Skeletal muscle satellite cell (primary cell): ENCODE data around the gene FAM3A.
A peak's percentile ranks its signal among the peaks of the same experiment; 100 is the strongest.

Experiments
- H3K27me3 ChIP-seq: 2 replicates; pipeline ENCODE4 v1.7.0; 2013; ENCODE audit warnings: low read length; ENCODE audit not compliant: control insufficient read depth, insufficient read depth
- H3K36me3 ChIP-seq: 2 replicates; pipeline ENCODE4 v1.7.0; 2013; ENCODE audit warnings: mild to moderate bottlenecking, control low read depth, low read length; ENCODE audit not compliant: insufficient read depth
- H3K4me1 ChIP-seq: 2 replicates; pipeline ENCODE4 v1.7.0; 2013; ENCODE audit warnings: low read length; ENCODE audit not compliant: control insufficient read depth, insufficient read depth
- H3K4me2 ChIP-seq: 2 replicates; pipeline ENCODE4 v1.7.0; 2013; ENCODE audit warnings: mild to moderate bottlenecking, low read length
- H3K4me3 ChIP-seq: 2 replicates; pipeline ENCODE4 v1.7.0; 2013; ENCODE audit warnings: low read length
- H3K9ac ChIP-seq: 2 replicates; pipeline ENCODE4 v1.7.0; 2013; ENCODE audit warnings: mild to moderate bottlenecking, low read depth, low read length, moderate library complexity
- H3K9me3 ChIP-seq: replicated peaks from 2 replicates; pipeline ENCODE4 v1.7.0; 2013; ENCODE audit warnings: mild to moderate bottlenecking, control low read depth, low read length

FAM3A gene

DNA sequence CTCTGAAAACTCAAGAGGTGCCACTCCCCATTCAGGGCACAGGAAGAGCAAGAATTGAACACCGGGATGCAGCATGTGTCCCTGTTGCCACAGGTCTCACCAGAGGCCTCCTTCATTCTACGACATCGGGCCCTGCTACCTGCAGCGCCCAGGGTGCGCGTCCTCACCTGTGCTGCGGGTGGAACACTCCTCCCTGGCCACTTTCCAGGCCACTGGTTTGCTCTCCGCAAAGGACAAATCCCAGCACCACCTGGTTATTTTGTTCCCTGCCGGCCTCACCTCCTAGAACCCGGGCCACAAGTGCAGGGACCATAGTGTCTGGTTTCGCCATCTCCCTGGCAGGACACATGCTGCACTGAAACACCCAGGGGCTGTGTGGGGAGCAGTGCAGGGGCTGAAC is 14.3 kb upstream of the FAM3A start:
- peaks cover 19% of the 10 kb centered on the region for H3K4me1 ChIP-seq
- H3K36me3 ChIP-seq = peaks cover 34% of the 10 kb centered on the region
- H3K9me3 ChIP-seq = no peaks in the 10 kb centered on the region
- H3K9ac ChIP-seq = no peak overlapping the region
- H3K4me3 ChIP-seq = no peak overlapping the region
- no peak overlapping the region for H3K4me2 ChIP-seq
- no peaks in the 10 kb centered on the region for H3K27me3 ChIP-seq

DNA sequence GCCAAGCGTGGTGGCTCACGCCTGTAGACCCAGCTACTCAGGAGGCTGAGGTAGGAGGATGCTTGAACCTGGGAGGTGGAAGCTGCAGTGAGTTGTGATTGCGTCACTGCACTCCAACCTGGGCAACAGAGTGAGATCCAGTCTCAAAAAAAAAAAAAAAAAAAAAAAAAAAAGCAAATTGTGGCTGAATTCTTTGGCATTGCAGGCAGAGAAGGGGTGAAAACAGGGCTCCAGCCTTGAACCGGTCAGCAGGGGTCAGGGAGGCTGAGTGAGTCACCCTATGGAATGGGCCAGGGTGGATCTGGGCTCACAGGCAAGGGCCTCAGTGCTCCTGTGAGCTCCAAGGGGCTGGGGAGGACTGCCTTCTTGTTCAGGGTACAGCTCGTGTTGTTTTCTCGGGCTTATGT is 13.2 kb upstream of the FAM3A start:
- Histone ChIP-seq H3K9me3 (no peaks in the 10 kb centered on the region), H3K9ac (no peak overlapping the region), H3K36me3 (peaks cover 28% of the 10 kb centered on the region), H3K27me3 (no peaks in the 10 kb centered on the region), H3K4me3 (no peak overlapping the region), H3K4me2 (no peak overlapping the region), H3K4me1 (peaks cover 14% of the 10 kb centered on the region)

DNA sequence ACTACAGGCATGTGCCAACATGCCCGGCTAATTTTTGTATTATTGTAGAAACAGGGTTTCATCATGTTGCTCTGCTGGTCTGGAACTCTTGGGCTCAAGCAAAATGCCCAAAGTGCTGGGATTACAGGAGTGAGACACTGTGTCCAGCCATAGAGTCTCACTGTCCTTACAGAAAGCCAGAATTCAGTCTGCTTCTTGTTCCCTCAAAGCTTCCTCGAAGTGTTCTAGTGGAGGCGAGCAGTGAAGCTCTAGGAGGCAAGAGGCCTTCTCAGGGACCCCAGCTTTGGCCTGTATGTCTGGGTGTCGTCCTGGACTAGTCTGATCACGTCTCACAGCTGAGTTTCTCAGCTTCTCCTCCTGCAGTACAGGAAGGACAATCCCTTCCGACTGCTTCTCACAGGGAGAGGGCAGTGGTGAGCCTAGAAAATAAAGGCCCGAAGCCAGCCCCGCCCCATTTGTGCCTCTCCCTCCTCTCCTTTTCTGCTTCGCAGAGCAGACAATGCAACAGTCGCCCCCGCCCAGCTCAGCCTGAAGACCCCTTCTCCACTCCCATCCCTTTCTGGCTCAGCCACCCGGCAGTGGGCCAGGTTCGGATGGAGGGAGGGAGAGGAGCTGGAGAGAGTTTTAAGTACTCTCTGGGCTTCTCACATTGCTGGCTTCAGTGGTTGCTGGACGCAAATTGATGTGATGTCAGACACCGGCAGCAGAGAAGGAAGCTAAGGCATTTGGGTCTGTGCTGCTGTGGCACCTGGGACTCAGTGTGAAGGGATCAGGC is 11.1 kb upstream of the FAM3A start:
- Histone ChIP-seq H3K9me3 (no peaks in the 10 kb centered on the region), H3K4me1 (peaks cover 14% of the 10 kb centered on the region), H3K4me3 (peak overlapping the region; percentile 65), H3K4me2 (peak overlapping the region; percentile 81), H3K9ac (peak overlapping the region; percentile 71), H3K36me3 (peaks cover 6% of the 10 kb centered on the region), H3K27me3 (no peaks in the 10 kb centered on the region)

DNA sequence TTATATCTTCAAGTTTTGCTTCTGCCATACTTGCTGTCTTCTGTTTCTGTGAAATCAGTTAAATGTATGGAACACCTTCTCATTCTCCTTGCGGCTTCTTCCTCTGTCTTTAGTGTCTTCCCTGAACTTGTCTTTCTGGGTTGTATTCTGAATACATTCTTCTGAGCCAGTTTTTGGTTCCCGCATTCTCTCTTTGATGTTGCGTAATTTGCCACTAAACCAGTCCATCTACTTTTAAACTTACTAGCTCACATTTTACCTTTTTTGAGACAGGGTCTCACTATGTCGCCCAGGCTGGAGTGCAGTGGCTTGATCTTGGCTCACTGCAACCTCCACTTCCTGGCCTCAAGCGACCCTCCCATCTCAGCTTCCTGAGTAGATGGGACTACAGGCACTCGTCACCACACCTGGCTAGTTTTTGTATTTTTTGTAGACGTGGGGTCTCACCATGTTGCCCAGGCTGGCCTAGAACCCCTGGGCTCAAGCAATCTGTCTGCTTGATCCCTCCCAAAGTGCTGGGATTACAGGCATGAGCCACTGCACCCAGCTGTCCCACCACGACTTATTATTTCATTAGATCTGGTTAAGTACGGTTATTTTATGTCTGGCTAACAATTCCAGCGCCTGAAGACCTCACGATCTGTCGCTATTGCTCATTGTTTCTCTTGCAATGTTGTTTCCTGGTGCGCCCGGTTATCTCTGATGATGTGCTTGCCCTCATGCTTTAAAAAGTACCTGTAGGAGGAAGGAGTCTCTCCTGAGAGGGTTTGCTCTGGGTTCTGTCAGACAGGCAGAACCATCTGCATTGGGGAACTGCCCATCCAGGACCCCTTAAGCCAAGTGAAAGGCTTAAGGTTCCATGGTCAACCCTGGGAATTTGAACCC is 9.8 kb upstream of the FAM3A start:
- H3K4me2 ChIP-seq = no peak overlapping the region
- no peaks in the 10 kb centered on the region for H3K9me3 ChIP-seq
- peaks cover 14% of the 10 kb centered on the region for H3K4me1 ChIP-seq
- H3K4me3 ChIP-seq = no peak overlapping the region
- H3K27me3 ChIP-seq = no peaks in the 10 kb centered on the region
- peaks cover under 1% of the 10 kb centered on the region for H3K36me3 ChIP-seq
- no peak overlapping the region for H3K9ac ChIP-seq

DNA sequence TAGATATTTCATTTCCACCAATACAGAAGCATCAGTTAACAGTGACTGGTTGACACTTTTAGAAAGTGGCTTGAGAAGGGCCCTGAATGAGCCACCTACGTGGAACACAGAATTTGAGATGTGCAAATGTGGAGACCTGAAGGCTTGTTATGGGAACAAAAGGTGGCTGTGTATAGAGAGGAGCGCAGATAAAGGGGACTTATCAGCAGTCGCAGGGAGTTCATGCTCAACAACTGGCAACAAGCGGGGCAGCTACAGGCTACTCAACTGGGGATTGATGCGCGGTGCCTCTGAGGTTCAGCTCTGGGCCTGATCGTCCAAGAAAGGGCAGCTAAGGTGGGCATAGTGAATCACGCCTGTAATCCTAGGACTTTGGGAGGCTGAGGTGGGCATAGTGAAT is 3.4 kb upstream of the FAM3A start:
- Histone ChIP-seq H3K4me3 (no peak overlapping the region), H3K27me3 (no peaks in the 10 kb centered on the region), H3K4me1 (peaks cover 10% of the 10 kb centered on the region), H3K9me3 (no peaks in the 10 kb centered on the region), H3K36me3 (no peaks in the 10 kb centered on the region), H3K9ac (no peak overlapping the region), H3K4me2 (no peak overlapping the region)

DNA sequence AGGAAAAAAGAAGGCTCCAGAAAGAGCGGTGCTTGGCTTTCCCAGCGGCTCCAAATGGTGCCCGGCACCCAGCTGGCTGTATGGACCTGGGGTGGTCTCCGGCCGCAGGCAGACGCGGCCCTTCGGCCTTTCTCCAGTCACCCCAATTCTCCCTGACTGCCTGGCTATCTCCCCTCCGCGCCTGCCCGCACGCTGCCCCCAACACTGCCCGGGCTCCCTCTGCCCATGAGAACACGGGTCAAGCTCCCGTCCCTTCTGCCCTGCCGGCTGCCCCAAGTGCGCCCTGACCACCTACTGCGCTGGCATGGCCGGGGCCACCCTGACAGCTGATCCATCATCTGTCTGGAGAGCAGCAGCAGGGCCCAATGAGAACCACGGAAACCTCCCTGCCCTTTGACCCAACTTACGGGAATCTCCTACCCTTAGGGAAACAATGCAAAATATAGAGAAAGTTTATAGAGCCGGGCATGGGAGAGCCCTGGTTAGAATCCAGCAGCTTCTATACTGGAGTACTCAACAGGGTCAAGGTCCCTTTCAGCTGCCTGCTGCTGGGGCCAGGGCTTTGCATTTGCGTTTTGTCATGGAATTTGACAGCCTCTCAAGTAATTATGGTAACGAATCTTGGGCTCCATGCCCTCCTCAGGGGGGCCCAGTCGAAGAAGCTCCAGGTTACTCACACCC is 1.2 kb upstream of the FAM3A start:
- peak overlapping the region; percentile 66 for H3K4me3 ChIP-seq
- peaks cover 10% of the 10 kb centered on the region for H3K4me1 ChIP-seq
- H3K9me3 ChIP-seq = no peaks in the 10 kb centered on the region
- no peaks in the 10 kb centered on the region for H3K36me3 ChIP-seq
- peak overlapping the region; percentile 71 for H3K9ac ChIP-seq
- no peaks in the 10 kb centered on the region for H3K27me3 ChIP-seq
- H3K4me2 ChIP-seq = peak overlapping the region; percentile 81

DNA sequence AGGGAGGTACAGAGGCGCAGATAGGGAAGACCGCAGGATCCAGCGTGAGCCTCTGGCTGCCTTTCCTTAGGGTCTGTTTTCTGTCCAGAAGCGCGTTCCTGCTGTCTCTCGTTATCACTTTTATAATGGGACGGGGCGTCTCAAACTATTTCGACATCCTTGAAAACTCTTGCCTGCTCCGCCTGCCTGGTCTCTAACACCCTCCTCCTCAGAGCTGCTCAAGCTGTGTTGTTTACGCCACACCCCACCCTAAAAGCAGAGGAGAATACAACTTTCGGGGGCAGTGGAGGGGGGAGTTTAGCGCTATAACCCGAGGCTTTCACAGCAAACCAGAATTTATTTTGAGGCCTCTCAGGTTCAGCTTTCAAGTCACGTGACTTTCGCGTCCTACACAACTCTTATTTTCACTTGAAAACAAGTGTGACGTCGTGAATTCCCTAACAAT is 646 bp upstream of the FAM3A start:
- Histone ChIP-seq H3K4me3 (peak overlapping the region; percentile 66), H3K27me3 (no peaks in the 10 kb centered on the region), H3K9me3 (no peaks in the 10 kb centered on the region), H3K36me3 (no peaks in the 10 kb centered on the region), H3K9ac (peak overlapping the region; percentile 71), H3K4me1 (peaks cover 10% of the 10 kb centered on the region), H3K4me2 (peak overlapping the region; percentile 81)

DNA sequence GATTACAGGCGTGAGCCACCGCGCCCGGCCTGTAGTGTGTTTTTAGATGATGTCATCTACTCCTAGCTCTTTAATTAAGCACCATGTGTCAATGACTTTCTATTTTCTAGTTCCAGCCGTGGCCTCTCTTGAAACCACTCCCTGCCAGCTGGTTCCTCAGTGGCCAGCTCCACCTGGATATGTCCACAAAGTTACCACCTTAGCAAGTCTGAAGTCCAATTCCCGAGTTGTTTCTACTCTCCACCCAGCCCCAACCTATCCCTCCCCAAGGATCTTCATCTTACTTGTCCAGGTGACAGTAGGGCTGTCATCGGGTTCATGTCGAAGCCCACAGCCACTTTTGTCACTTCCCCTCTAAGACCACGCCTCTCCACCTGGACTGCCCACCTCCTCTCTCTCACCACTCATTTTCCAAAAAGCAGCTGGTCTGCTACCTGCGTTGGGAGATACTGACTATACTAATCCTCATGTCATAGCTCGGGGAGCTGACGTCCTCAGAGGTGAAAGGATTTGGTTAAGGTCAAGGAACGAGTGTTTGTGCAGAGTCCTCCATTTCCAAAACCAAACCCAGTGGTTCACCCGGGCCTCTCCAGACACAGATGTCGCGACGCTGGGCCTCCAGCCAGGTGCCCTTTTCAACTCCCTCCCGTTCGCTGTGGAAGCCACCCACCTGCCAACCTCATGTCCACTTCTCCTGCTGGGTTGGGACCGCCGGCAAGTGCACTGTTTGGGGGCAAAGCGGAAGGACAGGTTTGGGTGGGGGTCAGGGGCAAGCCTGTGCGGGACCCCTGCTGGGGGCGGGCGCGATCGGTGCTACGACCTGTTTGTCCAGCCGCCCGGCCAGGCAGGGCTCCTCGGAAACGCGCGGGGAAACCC is 704 bp downstream of the FAM3A start:
- no peaks in the 10 kb centered on the region for H3K36me3 ChIP-seq
- peak overlapping the region; percentile 79 for H3K4me2 ChIP-seq
- no peaks in the 10 kb centered on the region for H3K9me3 ChIP-seq
- peaks cover 10% of the 10 kb centered on the region for H3K4me1 ChIP-seq
- peak overlapping the region; percentile 87 for H3K4me3 ChIP-seq
- no peaks in the 10 kb centered on the region for H3K27me3 ChIP-seq
- peak overlapping the region; percentile 94 for H3K9ac ChIP-seq

DNA sequence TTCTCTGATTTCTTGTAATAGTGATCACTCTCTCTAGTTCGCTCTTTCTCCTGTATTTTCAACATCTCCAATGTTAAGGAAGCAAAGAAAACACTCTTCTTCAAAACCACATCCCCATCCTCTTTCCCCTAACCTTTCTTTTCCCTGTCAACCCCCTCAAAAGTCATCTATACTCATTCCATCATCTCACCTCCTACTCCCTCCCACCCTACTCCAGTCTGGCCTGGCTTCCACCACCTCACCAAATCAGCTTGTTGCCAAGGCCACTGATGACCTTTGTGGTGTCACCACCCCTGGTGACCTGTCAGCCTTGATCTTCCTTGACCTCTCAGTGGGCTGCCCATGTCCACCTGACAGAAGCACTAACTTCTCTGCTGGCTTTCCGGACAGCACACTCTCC is 2.3 kb downstream of the FAM3A start:
- Histone ChIP-seq H3K36me3 (no peaks in the 10 kb centered on the region), H3K4me2 (no peak overlapping the region), H3K4me3 (no peak overlapping the region), H3K9me3 (peaks cover 5% of the 10 kb centered on the region), H3K9ac (no peak overlapping the region), H3K27me3 (no peaks in the 10 kb centered on the region), H3K4me1 (peaks cover 10% of the 10 kb centered on the region)

DNA sequence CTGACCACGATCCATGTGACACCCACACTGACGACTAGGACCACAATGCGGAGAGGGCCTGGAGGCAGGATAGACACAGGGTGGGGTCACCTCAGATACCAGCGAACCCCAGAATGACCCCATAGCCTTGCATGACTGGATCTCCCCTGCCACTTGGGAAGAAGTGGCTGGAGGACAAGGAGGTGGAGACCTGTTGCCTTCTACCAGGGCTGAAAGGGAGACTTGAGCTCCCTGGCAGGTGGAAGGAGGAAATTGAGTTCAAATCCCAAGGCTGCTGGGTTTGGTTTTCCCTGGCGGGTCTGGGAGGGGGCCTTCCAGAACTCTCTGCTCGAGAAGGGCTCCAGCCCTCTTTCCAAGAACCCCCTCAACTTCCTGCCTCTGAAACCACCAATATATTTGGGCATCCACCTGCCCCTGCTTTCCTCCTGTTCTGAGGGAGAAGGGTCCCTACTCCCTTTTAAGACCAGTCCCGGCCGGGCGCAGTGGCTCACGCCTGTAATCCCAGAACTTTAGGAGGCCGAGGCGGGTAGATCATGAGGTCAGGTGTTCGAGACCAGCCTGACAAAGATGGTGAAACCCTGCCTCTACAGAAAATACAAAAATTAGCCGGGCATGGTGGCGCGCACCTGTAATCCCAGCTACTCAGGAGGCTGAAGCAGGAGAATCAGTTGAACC is 3.0 kb downstream of the FAM3A start:
- no peak overlapping the region for H3K9ac ChIP-seq
- H3K9me3 ChIP-seq = peaks cover 5% of the 10 kb centered on the region
- H3K4me2 ChIP-seq = no peak overlapping the region
- no peak overlapping the region for H3K4me3 ChIP-seq
- H3K4me1 ChIP-seq = peaks cover 10% of the 10 kb centered on the region
- H3K36me3 ChIP-seq = no peaks in the 10 kb centered on the region
- no peaks in the 10 kb centered on the region for H3K27me3 ChIP-seq
